Peyer's patch (tissue), 4 donors: Measurements from ENCODE around the gene GRAMD2A. TPM values are rescaled to one million over a fixed set of nuclear protein-coding genes. Genes with fewer than 3 reads are reported as not detected.

Experiments used
- DNase-seq, 3 donors: peaks; one replicate each; pipeline ENCODE4 v3.0.0-alpha.2; 2017 to 2019
- H3K27ac ChIP-seq, 4 donors: fragments of 200-600 bp; sonication (generic); one replicate each; pipeline ENCODE4 v1.5.1; 2016 to 2019
- H3K27me3 ChIP-seq, 2 donors: fragments of 200-600 bp; sonication (generic); one replicate each; pipeline ENCODE4 v1.5.1; 2019
- H3K36me3 ChIP-seq, 3 donors: fragments of 200-600 bp; sonication (generic); one replicate each; pipeline ENCODE4 v1.5.1; 2016 to 2019
- H3K4me1 ChIP-seq, 4 donors: fragments of 200-600 bp; sonication (generic); one replicate each; pipeline ENCODE4 v1.5.1; 2016 to 2019
- H3K4me3 ChIP-seq, 4 donors: fragments of 200-600 bp; sonication (generic); 1 replicate in 3 of 4; 2 replicates in 1 of 4; pipeline ENCODE4 v1.5.1; 2016 to 2019; ENCODE audit warnings: mild to moderate bottlenecking in 1 of 4
- H3K9me3 ChIP-seq, 4 donors: fragments of 200-600 bp; sonication (generic); one replicate each; pipeline ENCODE4 v1.5.1; 2016 to 2019; ENCODE audit warnings: mild to moderate bottlenecking in 1 of 4
- CTCF ChIP-seq, 6 experiments: fragments of 450-650 bp in 4 of 6; fragments of 200-600 bp in 2 of 6; sonication (generic) in 1 of 6; IDR thresholded peaks; one replicate each; pipeline ENCODE4 v1.5.1; 2017 to 2019; ENCODE audit warnings: antibody characterized with exemption in 6 of 6, mild to moderate bottlenecking in 3 of 6, moderate library complexity in 1 of 6
- POLR2A ChIP-seq, 2 donors: fragments of 450-650 bp; IDR thresholded peaks; one replicate each; pipeline ENCODE4 v1.5.1; 2017; ENCODE audit warnings: antibody characterized with exemption in 2 of 2, mild to moderate bottlenecking in 2 of 2, moderate library complexity in 2 of 2
- total RNA-seq, 4 donors: library from RNA; depleted of rRNA; stranded (reverse); fragments of >200 nt; gene quantifications; one replicate each; pipeline ENCODE4 v1.1.0, GENCODE V29; 2016

Gene GRAMD2A
- total RNA-seq, 4 donors from 2014 or later = 3.3 to 27.8 (median 20.4) TPM

GRCh38 chr15:72116731-72117485 is 80.7 kb downstream of the GRAMD2A start:
- Histone ChIP-seq H3K36me3 (no peaks in the 10 kb centered on the region), H3K4me1 (peaks cover 0 to 16% (median 2%) of the 10 kb centered on the region in 4 donors), H3K4me3 (peak overlapping the region; percentile 74 to 92 (median 80)), H3K27me3 (no peaks in the 10 kb centered on the region), H3K27ac (peak overlapping the region; percentile 91 to 98 (median 94)), H3K9me3 (no peaks in the 10 kb centered on the region)
- peak in 2 of 3 donors; percentile 31 to 63 for DNase-seq
- TF ChIP-seq POLR2A (IDR thresholded peaks at IDR 0.05) = no peak
- TF ChIP-seq CTCF (IDR thresholded peaks at IDR 0.05) = no peak

GRCh38 chr15:72113347-72114031 is 84.1 kb downstream of the GRAMD2A start:
- no peaks in the 10 kb centered on the region for H3K9me3 ChIP-seq
- TF ChIP-seq POLR2A (IDR thresholded peaks at IDR 0.05) (no peak), CTCF (IDR thresholded peaks at IDR 0.05) (no peak)
- no peak overlapping the region for H3K4me3 ChIP-seq
- no peaks in the 10 kb centered on the region for H3K27me3 ChIP-seq
- peaks cover 0 to 10% (median 0%) of the 10 kb centered on the region in 4 donors for H3K4me1 ChIP-seq
- H3K36me3 ChIP-seq = no peaks in the 10 kb centered on the region
- no peak overlapping the region for H3K27ac ChIP-seq
- DNase-seq = no peak

DNA sequence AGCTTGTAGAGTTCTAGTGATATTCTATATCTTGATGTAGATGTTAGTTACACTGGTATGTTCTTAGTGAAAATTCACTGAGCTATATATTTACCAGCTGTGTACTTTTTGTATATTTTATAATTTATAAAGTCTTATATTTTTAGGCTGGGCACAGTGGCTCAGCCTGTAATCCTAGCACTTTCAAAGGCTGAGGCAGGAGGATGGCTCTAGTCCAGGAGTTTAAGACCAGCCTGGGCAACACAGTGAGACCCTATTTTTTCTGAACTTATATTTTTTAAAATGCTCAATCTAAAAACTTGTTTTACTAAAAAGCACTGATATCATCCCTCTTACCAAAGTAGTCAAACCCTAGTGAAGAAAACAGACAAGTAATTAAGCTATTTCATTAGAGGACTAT is 84.8 kb downstream of the GRAMD2A start:
- TF ChIP-seq POLR2A (IDR thresholded peaks at IDR 0.05) = no peak
- TF ChIP-seq CTCF (IDR thresholded peaks at IDR 0.05) = no peak
- H3K4me1 ChIP-seq = peaks cover 0 to 10% (median 0%) of the 10 kb centered on the region in 4 donors
- H3K36me3 ChIP-seq = no peaks in the 10 kb centered on the region
- no peak overlapping the region for H3K27ac ChIP-seq
- no peaks in the 10 kb centered on the region for H3K9me3 ChIP-seq
- no peak for DNase-seq
- H3K27me3 ChIP-seq = no peaks in the 10 kb centered on the region
- no peak overlapping the region for H3K4me3 ChIP-seq

DNA sequence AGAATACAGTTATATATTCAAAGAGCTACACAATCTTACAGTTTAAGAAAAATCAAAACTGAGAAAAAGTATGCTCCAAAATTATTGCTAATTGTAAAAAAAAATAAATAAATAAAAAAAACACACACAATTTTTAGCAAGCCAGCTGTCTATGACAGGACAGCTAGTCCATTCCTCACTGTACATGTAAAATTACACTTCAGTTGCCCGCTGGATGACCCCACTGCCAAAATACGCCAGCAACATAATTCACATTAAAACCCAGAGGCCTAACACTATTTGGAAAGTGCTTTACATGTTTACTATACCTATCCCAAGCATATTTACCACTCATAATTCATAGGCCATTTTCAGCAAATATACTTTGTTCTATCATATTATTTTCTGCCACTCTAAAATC is 85.5 kb downstream of the GRAMD2A start:
- H3K4me1 ChIP-seq = peaks cover 0 to 10% (median 0%) of the 10 kb centered on the region in 4 donors
- no peak overlapping the region for H3K4me3 ChIP-seq
- H3K27me3 ChIP-seq = no peaks in the 10 kb centered on the region
- DNase-seq = no peak
- H3K9me3 ChIP-seq = no peaks in the 10 kb centered on the region
- no peaks in the 10 kb centered on the region for H3K36me3 ChIP-seq
- H3K27ac ChIP-seq = no peak overlapping the region
- TF ChIP-seq CTCF (IDR thresholded peaks at IDR 0.05) (no peak), POLR2A (IDR thresholded peaks at IDR 0.05) (no peak)

GRCh38 chr15:72110355-72110754 is 87.2 kb downstream of the GRAMD2A start:
- Histone ChIP-seq H3K9me3 (no peaks in the 10 kb centered on the region), H3K27me3 (no peaks in the 10 kb centered on the region), H3K4me3 (no peak overlapping the region), H3K36me3 (no peaks in the 10 kb centered on the region), H3K4me1 (no peaks in the 10 kb centered on the region), H3K27ac (no peak overlapping the region)
- no peak for DNase-seq
- TF ChIP-seq CTCF (IDR thresholded peaks at IDR 0.05) (no peak), POLR2A (IDR thresholded peaks at IDR 0.05) (no peak)

Other genes starting within 250 kb of the GRAMD2A start
- gene MYO9A, start 79.6 kb downstream of the GRAMD2A start, total RNA-seq = 10 to 100 TPM; 28.2 to 47.3 (median 39.3) TPM
- 1 to 10 TPM in 1 of 4 donors, under 1 TPM in 2, not detected in 1; 0.88 to 2.4 (median 0.95) TPM for gene SENP8, start 79.4 kb downstream of the GRAMD2A start, total RNA-seq
- 100 to 1,000 TPM; 307 to 392 (median 318) TPM for gene PKM, start 33.4 kb upstream of the GRAMD2A start, total RNA-seq
- 10 to 100 TPM; 43.8 to 81.8 (median 71.4) TPM for gene PARP6, start 74.8 kb upstream of the GRAMD2A start, total RNA-seq
- gene CELF6, start 122.4 kb upstream of the GRAMD2A start, total RNA-seq = 1 to 10 TPM in 3 of 4 donors, not detected in 1; 1.8 to 3.7 (median 3.6) TPM
- 10 to 100 TPM; 45.4 to 81.4 (median 69.1) TPM for gene HEXA, start 178.2 kb upstream of the GRAMD2A start, total RNA-seq
- not detected for gene TMEM202, start 200.5 kb upstream of the GRAMD2A start, total RNA-seq